Glutamatergic neuron (in vitro differentiated cells): Measurements from ENCODE around the gene MACROD2. TPM values are rescaled to one million over a fixed set of nuclear protein-coding genes. Genes with fewer than 3 reads are reported as not detected.

Source experiments
- DNase-seq: peaks from one replicate; pipeline ENCODE4 v3.0.0; 2022
- H3K27ac Mint-ChIP-seq: one replicate; pipeline ENCODE4 v1.8.0; 2020; ENCODE audit warnings: mild to moderate bottlenecking, mixed read lengths, inconsistent platforms; ENCODE audit not compliant: unreplicated experiment
- H3K27me3 Mint-ChIP-seq: one replicate; pipeline ENCODE4 v1.8.0; 2020; ENCODE audit warnings: mild to moderate bottlenecking, moderate library complexity, mixed read lengths, inconsistent platforms; ENCODE audit not compliant: unreplicated experiment
- H3K36me3 Mint-ChIP-seq: one replicate; pipeline ENCODE4 v1.8.0; 2020; ENCODE audit warnings: mild to moderate bottlenecking, mixed read lengths, inconsistent platforms; ENCODE audit not compliant: unreplicated experiment
- H3K4me1 Mint-ChIP-seq: one replicate; pipeline ENCODE4 v1.8.0; 2020; ENCODE audit warnings: mild to moderate bottlenecking, low read depth, mixed read lengths, inconsistent platforms; ENCODE audit not compliant: unreplicated experiment
- H3K4me3 Mint-ChIP-seq: one replicate; pipeline ENCODE4 v1.8.0; 2020; ENCODE audit warnings: mild to moderate bottlenecking, mixed read lengths, inconsistent platforms; ENCODE audit not compliant: unreplicated experiment
- H3K9me3 Mint-ChIP-seq: one replicate; pipeline ENCODE4 v1.8.0; 2020; ENCODE audit warnings: mild to moderate bottlenecking, moderate library complexity, mixed read lengths, inconsistent platforms; ENCODE audit not compliant: unreplicated experiment
- CTCF ChIP-seq: fragments of 200-600 bp; sonication (generic); IDR thresholded peaks from one replicate; pipeline ENCODE4 v1.5.0; 2021; ENCODE audit not compliant: partially characterized antibody, unreplicated experiment
- total RNA-seq: library from RNA; stranded (reverse); fragmentation: NEBNext Ultra II Directional; extraction: Animal tissue kit (Norgen Biotek cat#: 25700); gene quantifications from one replicate; pipeline ENCODE4 v1.2.1, GENCODE V29; 2021; ENCODE audit not compliant: unreplicated experiment

Gene MACROD2
- total RNA-seq, 1 donor from 2014 or later = 8.7 TPM

- TF ChIP-seq CTCF = no peak
- Mint-ChIP-seq H3K9me3 (no peaks in the 10 kb centered on the region), H3K36me3 (no peaks in the 10 kb centered on the region), H3K27ac (no peak overlapping the region), H3K4me1 (no peaks in the 10 kb centered on the region), H3K27me3 (no peaks in the 10 kb centered on the region), H3K4me3 (no peak overlapping the region)
- DNase-seq = no peak
Observed at GRCh38 chr20:15396900-15397299, 1401.6 kb downstream of the MACROD2 start.

- DNase-seq = no peak
- Mint-ChIP-seq H3K4me1 (no peaks in the 10 kb centered on the region), H3K27me3 (no peaks in the 10 kb centered on the region), H3K9me3 (no peaks in the 10 kb centered on the region), H3K27ac (no peak overlapping the region), H3K4me3 (no peak overlapping the region), H3K36me3 (no peaks in the 10 kb centered on the region)
- TF ChIP-seq CTCF = no peak
Observed at GRCh38 chr20:15399781-15400180, 1404.5 kb downstream of the MACROD2 start.

- no peaks in the 10 kb centered on the region for H3K36me3 Mint-ChIP-seq
- no peaks in the 10 kb centered on the region for H3K9me3 Mint-ChIP-seq
- no peak for TF ChIP-seq CTCF
- H3K27me3 Mint-ChIP-seq = no peaks in the 10 kb centered on the region
- H3K4me1 Mint-ChIP-seq = no peaks in the 10 kb centered on the region
- H3K4me3 Mint-ChIP-seq = no peak overlapping the region
- no peak overlapping the region for H3K27ac Mint-ChIP-seq
- DNase-seq = no peak
Observed at GRCh38 chr20:15406072-15406471, 1410.8 kb downstream of the MACROD2 start.

- TF ChIP-seq CTCF = no peak
- DNase-seq = no peak
- Mint-ChIP-seq H3K4me1 (no peaks in the 10 kb centered on the region), H3K27me3 (no peaks in the 10 kb centered on the region), H3K27ac (no peak overlapping the region), H3K9me3 (no peaks in the 10 kb centered on the region), H3K36me3 (no peaks in the 10 kb centered on the region), H3K4me3 (no peak overlapping the region)
Observed at GRCh38 chr20:15411781-15412180, 1416.5 kb downstream of the MACROD2 start.

- H3K27me3 Mint-ChIP-seq = no peaks in the 10 kb centered on the region
- no peaks in the 10 kb centered on the region for H3K36me3 Mint-ChIP-seq
- TF ChIP-seq CTCF = no peak
- H3K4me1 Mint-ChIP-seq = no peaks in the 10 kb centered on the region
- H3K4me3 Mint-ChIP-seq = no peak overlapping the region
- no peak for DNase-seq
- no peak overlapping the region for H3K27ac Mint-ChIP-seq
- H3K9me3 Mint-ChIP-seq = no peaks in the 10 kb centered on the region
Observed at GRCh38 chr20:15415908-15416307, 1420.6 kb downstream of the MACROD2 start.
